ENCODE measurements around the gene NHERF2. TPM values are rescaled to one million over a fixed set of nuclear protein-coding genes. Genes with fewer than 3 reads are reported as not detected.

The NHERF2 gene
- total RNA-seq, 4 donors from 2014 or later = 21.5 to 104 (median 30.2) TPM

DNA sequence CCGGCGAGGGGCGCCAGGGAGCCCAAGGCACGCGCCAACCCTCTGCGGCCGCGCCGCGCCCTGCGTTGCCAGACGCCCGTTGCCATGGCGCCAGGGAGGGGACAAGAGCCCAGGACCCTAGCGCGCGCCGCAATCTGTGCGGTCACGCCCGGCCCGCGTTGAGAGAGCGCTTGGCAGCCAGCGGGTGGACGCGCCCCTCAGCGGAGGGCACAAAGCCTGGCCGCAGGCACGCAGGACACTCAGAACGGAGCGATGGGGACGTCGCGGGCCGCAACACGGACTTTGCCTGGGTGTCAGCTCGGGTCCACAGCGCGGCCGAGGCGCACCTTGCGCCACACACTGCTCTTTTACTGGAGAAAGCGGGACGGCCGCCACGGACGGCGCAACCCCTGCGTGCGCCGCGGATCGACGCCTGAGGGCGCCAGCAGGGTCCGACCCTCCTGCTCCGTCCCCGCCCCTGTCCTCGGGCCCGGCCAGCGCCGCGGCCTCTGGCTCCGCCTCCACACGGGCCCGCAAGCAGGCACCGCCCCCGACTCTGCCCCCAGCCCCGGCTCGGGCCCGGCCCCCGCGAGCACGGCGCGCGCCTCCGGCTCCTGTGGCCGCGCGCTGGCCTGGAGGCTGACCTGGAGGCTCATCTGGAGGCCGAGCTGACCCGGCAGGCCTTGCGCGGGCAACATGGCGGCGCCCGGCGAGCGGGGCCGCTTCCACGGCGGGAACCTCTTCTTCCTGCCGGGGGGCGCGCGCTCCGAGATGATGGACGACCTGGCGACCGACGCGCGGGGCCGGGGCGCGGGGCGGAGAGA lies 43.0 kb upstream of the NHERF2 start, which contains the start of gene GFER:
GFER (plus strand) TSS at position 650 of the 803 bp plus-strand sequence; CDS start at position 676, 26 bp downstream.
- peaks cover 0 to 23% (median 0%) of the 10 kb centered on the region in 3 donors for H3K36me3 ChIP-seq
- peaks cover 0 to 65% (median 17%) of the 10 kb centered on the region in 4 donors for H3K4me1 ChIP-seq
- no peaks in the 10 kb centered on the region for H3K9me3 ChIP-seq
- peak; percentile 78 to 96 (median 94) for DNase-seq
- peak within 1 kb of the TSS; percentile 81 to 92 (median 90) for H3K4me3 ChIP-seq
- H3K27me3 ChIP-seq = no peaks in the 10 kb centered on the region
- TF ChIP-seq, protein P1, sequence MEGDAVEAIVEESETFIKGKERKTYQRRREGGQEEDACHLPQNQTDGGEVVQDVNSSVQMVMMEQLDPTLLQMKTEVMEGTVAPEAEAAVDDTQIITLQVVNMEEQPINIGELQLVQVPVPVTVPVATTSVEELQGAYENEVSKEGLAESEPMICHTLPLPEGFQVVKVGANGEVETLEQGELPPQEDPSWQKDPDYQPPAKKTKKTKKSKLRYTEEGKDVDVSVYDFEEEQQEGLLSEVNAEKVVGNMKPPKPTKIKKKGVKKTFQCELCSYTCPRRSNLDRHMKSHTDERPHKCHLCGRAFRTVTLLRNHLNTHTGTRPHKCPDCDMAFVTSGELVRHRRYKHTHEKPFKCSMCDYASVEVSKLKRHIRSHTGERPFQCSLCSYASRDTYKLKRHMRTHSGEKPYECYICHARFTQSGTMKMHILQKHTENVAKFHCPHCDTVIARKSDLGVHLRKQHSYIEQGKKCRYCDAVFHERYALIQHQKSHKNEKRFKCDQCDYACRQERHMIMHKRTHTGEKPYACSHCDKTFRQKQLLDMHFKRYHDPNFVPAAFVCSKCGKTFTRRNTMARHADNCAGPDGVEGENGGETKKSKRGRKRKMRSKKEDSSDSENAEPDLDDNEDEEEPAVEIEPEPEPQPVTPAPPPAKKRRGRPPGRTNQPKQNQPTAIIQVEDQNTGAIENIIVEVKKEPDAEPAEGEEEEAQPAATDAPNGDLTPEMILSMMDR (IDR thresholded peaks at IDR 0.05) = peak in 5 of 6 experiments; percentile 26 to 46 (median 29)
- peak; percentile 51 to 55 for TF ChIP-seq POLR2A (IDR thresholded peaks at IDR 0.05)
- H3K27ac ChIP-seq = peak within 1 kb of the TSS; percentile 76 to 97 (median 87)

DNA sequence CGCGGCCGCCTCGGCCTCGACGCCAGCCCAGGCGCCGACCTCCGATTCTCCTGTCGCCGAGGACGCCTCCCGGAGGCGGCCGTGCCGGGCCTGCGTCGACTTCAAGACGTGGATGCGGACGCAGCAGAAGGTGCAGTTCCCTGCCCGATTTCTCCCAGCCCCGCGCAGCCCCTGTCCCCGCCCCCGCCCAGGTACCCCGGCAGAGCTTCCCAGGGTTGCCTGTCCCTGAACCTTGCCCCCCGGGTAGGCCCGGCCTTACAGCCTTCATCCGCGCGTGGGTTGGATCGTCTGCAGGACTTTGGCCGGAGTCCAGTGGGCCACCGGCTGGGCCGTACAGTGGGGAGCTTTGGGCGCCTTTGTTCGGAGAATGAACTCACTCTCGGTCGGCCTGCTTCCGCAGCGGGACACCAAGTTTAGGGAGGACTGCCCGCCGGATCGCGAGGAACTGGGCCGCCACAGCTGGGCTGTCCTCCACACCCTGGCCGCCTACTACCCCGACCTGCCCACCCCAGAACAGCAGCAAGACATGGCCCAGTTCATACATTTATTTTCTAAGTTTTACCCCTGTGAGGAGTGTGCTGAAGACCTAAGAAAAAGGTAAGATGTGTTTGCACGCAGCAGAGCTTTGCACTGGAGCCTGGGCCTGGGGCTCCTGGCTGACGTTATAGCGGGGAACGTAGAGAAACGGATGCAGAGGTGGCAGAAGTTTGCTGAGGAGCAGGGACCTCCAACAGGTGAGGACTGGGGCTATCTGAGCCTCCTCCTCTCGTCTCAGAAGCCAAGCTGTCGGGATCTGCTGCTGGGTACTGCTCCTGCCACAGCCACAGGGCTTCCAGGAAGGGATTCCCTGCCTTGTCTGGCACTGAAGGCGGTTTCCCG lies 42.1 kb upstream of the NHERF2 start:
- H3K4me1 ChIP-seq = peaks cover 3 to 70% (median 19%) of the 10 kb centered on the region in 4 donors
- peaks cover 0 to 6% of the 10 kb centered on the region in 2 donors for H3K27me3 ChIP-seq
- peak overlapping the region; percentile 76 to 97 (median 87) for H3K27ac ChIP-seq
- H3K36me3 ChIP-seq = peaks cover 0 to 23% (median 0%) of the 10 kb centered on the region in 3 donors
- H3K9me3 ChIP-seq = no peaks in the 10 kb centered on the region
- DNase-seq = peak; percentile 30 to 85 (median 80)
- peak; percentile 6 to 54 for TF ChIP-seq POLR2A (IDR thresholded peaks at IDR 0.05)
- TF ChIP-seq, protein P1 (IDR thresholded peaks at IDR 0.05) = no peak
- H3K4me3 ChIP-seq = peak overlapping the region; percentile 81 to 92 (median 90)

DNA sequence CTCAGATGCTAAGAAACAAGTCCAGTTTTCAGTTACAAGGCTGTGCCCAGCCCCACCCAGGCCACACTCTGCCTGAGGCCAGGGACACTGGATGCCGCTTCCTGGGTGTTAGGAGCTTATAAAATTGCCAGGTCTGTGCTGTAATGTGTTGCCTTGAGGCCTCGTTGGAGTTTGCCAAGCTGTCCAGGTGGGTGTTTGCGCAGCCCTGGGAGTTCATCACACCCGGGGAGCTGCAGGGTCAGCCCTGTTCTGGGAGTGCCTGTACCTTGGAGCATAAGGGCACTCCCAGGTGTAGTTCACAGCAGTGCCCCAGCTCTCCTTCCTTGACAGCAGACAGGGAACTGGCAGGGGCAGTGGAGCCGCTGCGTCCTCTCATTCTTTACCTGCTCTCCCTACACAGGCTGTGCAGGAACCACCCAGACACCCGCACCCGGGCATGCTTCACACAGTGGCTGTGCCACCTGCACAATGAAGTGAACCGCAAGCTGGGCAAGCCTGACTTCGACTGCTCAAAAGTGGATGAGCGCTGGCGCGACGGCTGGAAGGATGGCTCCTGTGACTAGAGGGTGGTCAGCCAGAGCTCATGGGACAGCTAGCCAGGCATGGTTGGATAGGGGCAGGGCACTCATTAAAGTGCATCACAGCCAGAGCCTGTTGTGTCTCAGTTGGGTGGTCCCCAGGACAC lies 41.1 kb upstream of the NHERF2 start:
- peak in 2 of 3 donors; percentile 77 to 82 for DNase-seq
- Histone ChIP-seq H3K27me3 (peaks cover 0 to 14% of the 10 kb centered on the region in 2 donors), H3K27ac (peak overlapping the region in 3 of 4 donors; percentile 76 to 97 (median 97))

DNA sequence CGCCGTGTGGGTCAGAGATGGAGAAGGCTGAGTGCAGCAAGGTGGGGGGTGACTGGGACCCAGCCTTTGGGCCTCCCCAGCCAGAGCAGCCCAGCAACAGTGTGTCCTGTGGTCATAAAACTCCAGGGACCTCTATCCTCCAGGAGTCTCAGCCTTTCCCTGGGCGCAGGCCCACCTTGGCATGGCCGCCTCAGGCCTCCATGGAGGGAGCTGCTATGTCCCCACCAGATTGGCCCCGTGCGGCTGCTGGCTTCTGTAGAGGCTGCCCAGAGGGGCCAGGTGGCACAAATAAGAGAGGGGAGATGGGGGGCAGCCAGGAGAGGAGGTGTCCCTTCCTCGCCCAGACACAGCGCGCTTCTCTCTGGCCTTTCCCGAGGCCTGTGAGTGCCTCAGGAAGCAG lies 39.5 kb upstream of the NHERF2 start:
- Histone ChIP-seq H3K27ac (no peak overlapping the region), H3K9me3 (no peaks in the 10 kb centered on the region), H3K27me3 (peaks cover 0 to 22% of the 10 kb centered on the region in 2 donors), H3K36me3 (peaks cover 0 to 23% (median 0%) of the 10 kb centered on the region in 3 donors), H3K4me1 (peaks cover 3 to 69% (median 31%) of the 10 kb centered on the region in 4 donors), H3K4me3 (no peak overlapping the region)
- DNase-seq = no peak
- TF ChIP-seq POLR2A (IDR thresholded peaks at IDR 0.05) = no peak
- TF ChIP-seq, protein P1 (IDR thresholded peaks at IDR 0.05) = no peak

More for the DNA sequence above, 41.1 kb upstream of the NHERF2 start:
- Histone ChIP-seq H3K36me3 (peaks cover 0 to 23% (median 0%) of the 10 kb centered on the region in 3 donors), H3K9me3 (no peaks in the 10 kb centered on the region), H3K4me1 (peaks cover 3 to 69% (median 23%) of the 10 kb centered on the region in 4 donors), H3K4me3 (peak overlapping the region in 3 of 4 donors; percentile 81 to 92 (median 91))
- peak; percentile 76 to 79 for TF ChIP-seq POLR2A (IDR thresholded peaks at IDR 0.05)
- TF ChIP-seq, protein P1 (IDR thresholded peaks at IDR 0.05) = no peak
